Thyroid gland (tissue), 4 donors: Measurements from ENCODE around the gene HSPH1. TPM values are rescaled to one million over a fixed set of nuclear protein-coding genes. Genes with fewer than 3 reads are reported as not detected.

Source experiments
- DNase-seq, 2 donors: peaks; one replicate each; pipeline ENCODE4 v3.0.0-alpha.2; 2019
- H3K27ac ChIP-seq, 3 donors: fragments of 200-600 bp; sonication (generic); 1 replicate in 2 of 3; 2 replicates in 1 of 3; pipeline ENCODE4 v1.5.1; 2016 to 2019; ENCODE audit warnings: mild to moderate bottlenecking in 1 of 3, moderate library complexity in 1 of 3
- H3K27me3 ChIP-seq: fragments of 200-600 bp; sonication (generic); one replicate; pipeline ENCODE4 v1.5.1; 2019
- H3K36me3 ChIP-seq, 2 donors: fragments of 200-600 bp; sonication (generic); one replicate each; pipeline ENCODE4 v1.5.1; 2016 to 2019
- H3K4me1 ChIP-seq, 2 donors: fragments of 200-600 bp; sonication (generic); one replicate each; pipeline ENCODE4 v1.5.1; 2017 to 2019
- H3K4me3 ChIP-seq, 3 donors: fragments of 200-600 bp; sonication (generic); replicated peaks in 1 of 3; 1 replicate in 2 of 3; 2 replicates in 1 of 3; pipeline ENCODE4 v1.5.1; 2016; ENCODE audit warnings: mild to moderate bottlenecking in 1 of 3
- H3K9me3 ChIP-seq: fragments of 200-600 bp; sonication (generic); one replicate; pipeline ENCODE4 v1.5.1; 2017
- POLR2A ChIP-seq, 2 donors: fragments of 450-650 bp; IDR thresholded peaks; one replicate each; pipeline ENCODE4 v1.6.1; 2017; ENCODE audit warnings: antibody characterized with exemption in 2 of 2, mild to moderate bottlenecking in 2 of 2, moderate library complexity in 1 of 2
- WGBS, 2 donors: methylation state at CpG; one replicate each; pipeline ENCODE4 v1.1.5; 2017; 5-methylcytosine and 5-hydroxymethylcytosine counted together
- intact Hi-C: fragments of 100-400 bp; cut with DNase I; formaldehyde crosslinking; loops from one replicate; pipeline ENCODE4 v1.15.1; 2023
- total RNA-seq, 4 donors: library from RNA; depleted of rRNA; stranded (reverse); fragments of >200 nt; gene quantifications; one replicate each; pipeline ENCODE4 v1.2.3, GENCODE V29; 2016
- TF ChIP-seq, protein P1 (sequence below), 6 experiments: fragments of 200-600 bp in 3 of 6; fragments of 450-650 bp in 3 of 6; sonication (generic) in 3 of 6; IDR thresholded peaks; one replicate each; pipeline ENCODE4 v1.5.1; 2016 to 2019; ENCODE audit warnings: antibody characterized with exemption in 6 of 6, mild to moderate bottlenecking in 2 of 6, inconsistent platforms in 1 of 6, moderate library complexity in 1 of 6

HSPH1 gene
- total RNA-seq, 4 donors from 2014 or later = 38.3 to 56.3 (median 48.7) TPM

DNA sequence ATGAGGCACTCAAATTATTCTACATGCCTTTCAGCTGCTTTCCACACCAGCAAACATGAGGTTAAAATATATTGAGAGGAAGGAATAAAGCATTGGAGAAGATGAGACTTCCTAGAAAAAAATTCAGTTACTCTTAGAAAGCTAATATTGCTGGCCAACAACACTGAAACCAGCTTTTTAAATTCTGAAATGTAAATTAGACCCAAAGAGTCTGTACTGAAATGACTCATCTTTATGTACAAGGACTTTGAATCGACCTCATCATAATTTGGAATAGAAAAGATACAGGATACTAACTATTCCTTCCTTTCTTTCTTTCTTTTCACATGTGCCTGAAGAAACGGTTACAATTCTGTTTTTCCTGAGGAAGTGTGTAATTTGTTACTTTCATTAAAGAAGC is 6.5 kb upstream of the HSPH1 start:
- H3K36me3 ChIP-seq = no peaks in the 10 kb centered on the region
- DNase-seq = no peak
- WGBS, 2 donors = 51 to 52% methylated on average over 2 of the region's 2 CpGs
- no peaks in the 10 kb centered on the region for H3K27me3 ChIP-seq
- intact Hi-C loops = loop anchor here (5.0 kb wide), 1 partner anchor 39 kb away; no protein-coding TSS in a partner anchor
- TF ChIP-seq, protein P1, sequence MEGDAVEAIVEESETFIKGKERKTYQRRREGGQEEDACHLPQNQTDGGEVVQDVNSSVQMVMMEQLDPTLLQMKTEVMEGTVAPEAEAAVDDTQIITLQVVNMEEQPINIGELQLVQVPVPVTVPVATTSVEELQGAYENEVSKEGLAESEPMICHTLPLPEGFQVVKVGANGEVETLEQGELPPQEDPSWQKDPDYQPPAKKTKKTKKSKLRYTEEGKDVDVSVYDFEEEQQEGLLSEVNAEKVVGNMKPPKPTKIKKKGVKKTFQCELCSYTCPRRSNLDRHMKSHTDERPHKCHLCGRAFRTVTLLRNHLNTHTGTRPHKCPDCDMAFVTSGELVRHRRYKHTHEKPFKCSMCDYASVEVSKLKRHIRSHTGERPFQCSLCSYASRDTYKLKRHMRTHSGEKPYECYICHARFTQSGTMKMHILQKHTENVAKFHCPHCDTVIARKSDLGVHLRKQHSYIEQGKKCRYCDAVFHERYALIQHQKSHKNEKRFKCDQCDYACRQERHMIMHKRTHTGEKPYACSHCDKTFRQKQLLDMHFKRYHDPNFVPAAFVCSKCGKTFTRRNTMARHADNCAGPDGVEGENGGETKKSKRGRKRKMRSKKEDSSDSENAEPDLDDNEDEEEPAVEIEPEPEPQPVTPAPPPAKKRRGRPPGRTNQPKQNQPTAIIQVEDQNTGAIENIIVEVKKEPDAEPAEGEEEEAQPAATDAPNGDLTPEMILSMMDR (IDR thresholded peaks at IDR 0.05) = no peak
- no peak for TF ChIP-seq POLR2A (IDR thresholded peaks at IDR 0.05)
- H3K4me3 ChIP-seq = no peak overlapping the region
- no peaks in the 10 kb centered on the region for H3K9me3 ChIP-seq
- H3K27ac ChIP-seq = no peak overlapping the region
- H3K4me1 ChIP-seq = peaks cover 0 to 6% of the 10 kb centered on the region in 2 donors

DNA sequence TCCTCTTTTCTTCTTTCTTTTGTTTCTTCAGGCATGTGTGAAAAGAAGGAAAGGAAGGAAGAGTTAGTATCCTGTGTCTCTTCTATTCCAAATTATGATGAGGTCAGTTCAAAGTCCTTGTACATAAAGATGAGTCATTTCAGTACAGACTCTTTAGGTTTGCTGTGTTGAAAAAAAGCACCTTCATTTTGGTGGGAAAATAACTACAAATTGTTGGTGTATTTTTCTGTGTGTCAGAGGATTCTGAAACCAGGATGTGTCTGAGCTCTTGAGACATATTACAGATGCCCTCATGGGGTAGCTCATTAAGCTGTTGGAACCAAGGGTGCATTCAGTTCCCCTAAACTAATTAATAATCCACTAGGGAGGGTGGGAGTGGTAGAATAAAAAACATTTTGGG is 5.8 kb upstream of the HSPH1 start:
- Histone ChIP-seq H3K27me3 (no peaks in the 10 kb centered on the region), H3K27ac (no peak overlapping the region), H3K9me3 (no peaks in the 10 kb centered on the region), H3K36me3 (no peaks in the 10 kb centered on the region), H3K4me3 (no peak overlapping the region), H3K4me1 (peaks cover 0 to 7% of the 10 kb centered on the region in 2 donors)
- intact Hi-C loops = loop anchor here (5.0 kb wide), 1 partner anchor 40 kb away; no protein-coding TSS in a partner anchor
- DNase-seq = no peak
- TF ChIP-seq POLR2A (IDR thresholded peaks at IDR 0.05) = no peak
- TF ChIP-seq, protein P1 (IDR thresholded peaks at IDR 0.05) = no peak

DNA sequence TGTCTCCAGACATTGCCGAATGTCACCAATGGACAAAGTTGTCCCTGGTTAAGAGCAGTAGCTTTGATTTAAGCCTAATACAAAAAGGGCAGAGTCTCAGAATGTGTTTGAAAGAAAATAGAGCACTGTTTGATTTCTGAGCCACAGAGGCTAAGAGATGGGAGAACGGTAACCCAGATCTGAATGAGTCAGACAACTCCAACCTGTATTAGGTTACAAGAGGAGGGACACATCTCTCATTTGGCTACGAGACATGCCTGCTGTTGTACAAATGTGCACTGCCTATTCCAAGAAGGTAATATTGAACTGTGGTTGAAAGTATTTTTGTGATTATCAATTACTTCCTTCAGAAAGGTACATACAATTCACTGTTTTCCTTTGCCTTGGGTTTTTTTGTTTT is 4.9 kb upstream of the HSPH1 start:
- intact Hi-C loops = loop anchor here (5.0 kb wide), 1 partner anchor 41 kb away; no protein-coding TSS in a partner anchor
- H3K9me3 ChIP-seq = no peaks in the 10 kb centered on the region
- no peaks in the 10 kb centered on the region for H3K27me3 ChIP-seq

DNA sequence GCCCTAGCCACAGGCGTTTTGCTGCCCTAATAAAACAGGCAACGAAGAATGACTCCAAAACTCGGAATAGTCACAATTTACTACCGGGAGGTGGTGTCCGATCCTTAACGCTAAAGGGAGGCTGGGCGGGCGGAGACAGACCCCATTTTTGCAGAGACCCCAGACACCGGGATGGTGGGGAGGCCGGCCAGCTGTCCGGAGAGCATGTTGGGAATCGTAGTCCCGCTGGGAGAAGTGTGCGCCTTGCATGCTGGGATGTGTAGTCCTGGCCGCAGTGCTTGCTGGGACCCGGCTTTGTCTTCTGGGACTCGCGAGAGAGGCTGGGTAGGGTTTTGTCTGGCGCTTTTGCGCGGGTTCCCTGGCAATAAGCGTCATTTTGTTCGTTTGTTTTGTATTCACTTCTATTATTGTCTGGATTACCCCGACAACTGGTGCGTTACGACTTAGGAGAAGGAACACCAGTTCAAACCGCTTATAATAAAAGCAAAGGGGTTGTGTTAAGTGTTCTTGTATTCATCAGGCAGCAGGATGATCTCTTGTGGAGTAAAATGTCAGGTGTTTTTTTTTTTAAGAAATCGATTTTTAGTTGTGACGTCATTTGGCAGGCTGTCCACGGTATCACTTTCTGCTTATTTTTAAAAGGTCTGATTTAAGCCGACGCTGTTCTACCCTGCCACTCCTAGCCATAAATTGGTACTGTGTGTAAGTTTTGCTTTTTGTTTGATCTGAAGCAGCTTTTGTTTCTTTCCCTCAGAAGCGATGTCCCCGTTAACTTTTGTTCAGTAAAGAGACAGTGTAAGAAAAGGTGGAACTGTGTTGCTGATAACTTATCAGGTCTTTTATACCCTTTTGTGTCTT is 676 bp upstream of the HSPH1 start:
- intact Hi-C loops = no loop called here
- peak; percentile 97 for DNase-seq
- TF ChIP-seq, protein P1 (IDR thresholded peaks at IDR 0.05) = no peak
- TF ChIP-seq POLR2A (IDR thresholded peaks at IDR 0.05) = peak in 1 of 2 donors; percentile 65
- H3K9me3 ChIP-seq = no peaks in the 10 kb centered on the region
- WGBS, 2 donors = 1% methylated on average over 33 to 34 of the region's 34 CpGs
- H3K27me3 ChIP-seq = no peaks in the 10 kb centered on the region
- peak overlapping the region; percentile 18 to 93 (median 65) for H3K4me3 ChIP-seq
- peak overlapping the region; percentile 62 to 99 (median 99) for H3K27ac ChIP-seq
- H3K4me1 ChIP-seq = peaks cover 4 to 12% of the 10 kb centered on the region in 2 donors
- no peaks in the 10 kb centered on the region for H3K36me3 ChIP-seq

More for the DNA sequence above, 4.9 kb upstream of the HSPH1 start:
- no peaks in the 10 kb centered on the region for H3K36me3 ChIP-seq
- TF ChIP-seq, protein P1 (IDR thresholded peaks at IDR 0.05) = no peak
- TF ChIP-seq POLR2A (IDR thresholded peaks at IDR 0.05) = no peak
- no peak overlapping the region for H3K27ac ChIP-seq
- 87 to 88% methylated on average over 3 of the region's 3 CpGs for WGBS, 2 donors
- DNase-seq = no peak
- peaks cover 0 to 4% of the 10 kb centered on the region in 2 donors for H3K4me1 ChIP-seq
- no peak overlapping the region for H3K4me3 ChIP-seq
